Stimulated activated CD4-positive, alpha-beta T cell treated with anti-CD3 and anti-CD28 coated beads, Interleukin-4, amount 100 ng/mL, for 4 hours (primary cell): ENCODE measurements around the gene TAOK1.

ENCODE experiments used
- DNase-seq, 2 experiments: peaks; one replicate each; pipeline ENCODE4 v3.0.0-alpha.2; 2020

Gene TAOK1

DNA sequence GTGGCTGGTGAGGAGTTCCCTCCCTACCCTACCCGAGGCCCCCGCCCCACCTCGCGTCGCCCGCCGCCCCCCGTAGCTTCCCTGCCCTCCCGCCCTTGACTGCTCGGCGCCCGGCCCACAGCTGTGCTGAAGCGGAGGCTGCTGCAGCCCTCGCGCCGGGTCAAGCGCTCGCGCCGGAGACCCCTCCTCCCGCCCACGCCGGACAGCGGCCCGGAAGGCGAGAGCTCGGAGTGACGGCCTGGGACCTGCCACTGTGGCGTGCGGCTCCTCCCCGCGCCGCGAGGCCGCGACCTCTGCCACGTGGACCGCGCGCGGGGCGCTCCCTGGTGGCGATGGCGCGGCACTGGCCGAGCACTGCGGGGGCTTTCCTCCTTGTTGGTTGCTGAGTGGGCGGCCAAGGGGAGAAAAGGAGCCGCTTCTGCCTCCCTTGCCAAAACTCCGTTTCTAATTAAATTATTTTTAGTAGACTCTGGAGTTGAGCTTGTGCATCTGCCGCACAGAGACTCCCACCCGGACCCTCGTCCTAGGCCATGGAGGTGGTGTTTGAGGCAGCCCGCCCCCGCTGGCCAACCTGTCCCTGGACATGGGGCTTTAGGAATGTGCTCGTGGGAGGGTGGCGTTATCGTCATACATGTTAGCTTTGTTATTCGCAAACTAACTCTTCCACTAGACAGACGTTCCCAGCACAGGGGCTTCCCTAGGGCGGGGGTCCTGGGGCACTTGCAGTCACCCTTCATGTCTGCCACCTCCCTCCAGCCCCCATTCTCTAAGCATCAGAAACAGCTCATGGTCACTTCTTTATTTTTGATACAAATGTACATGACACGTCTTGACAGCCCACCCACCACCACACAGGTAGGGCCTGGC is 182.8 kb downstream of the TAOK1 start:
- peak; percentile 67 for DNase-seq

DNA sequence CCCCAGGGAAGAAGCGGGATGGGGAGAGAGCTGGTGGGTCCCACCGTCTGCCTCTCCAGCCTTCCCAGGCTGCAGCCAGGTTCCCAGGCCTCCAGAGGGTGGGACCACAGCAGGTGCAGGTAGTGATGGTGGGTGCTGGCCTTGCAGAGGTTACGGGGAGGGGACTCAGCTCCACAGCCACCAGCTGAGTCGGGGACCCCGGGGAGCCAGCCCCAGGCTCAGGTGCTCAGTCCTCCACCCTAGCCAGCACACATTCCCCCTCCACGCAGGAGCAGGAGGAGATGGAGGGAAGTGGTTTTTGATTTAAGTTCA is 183.4 kb downstream of the TAOK1 start:
- DNase-seq, result no peak

DNA sequence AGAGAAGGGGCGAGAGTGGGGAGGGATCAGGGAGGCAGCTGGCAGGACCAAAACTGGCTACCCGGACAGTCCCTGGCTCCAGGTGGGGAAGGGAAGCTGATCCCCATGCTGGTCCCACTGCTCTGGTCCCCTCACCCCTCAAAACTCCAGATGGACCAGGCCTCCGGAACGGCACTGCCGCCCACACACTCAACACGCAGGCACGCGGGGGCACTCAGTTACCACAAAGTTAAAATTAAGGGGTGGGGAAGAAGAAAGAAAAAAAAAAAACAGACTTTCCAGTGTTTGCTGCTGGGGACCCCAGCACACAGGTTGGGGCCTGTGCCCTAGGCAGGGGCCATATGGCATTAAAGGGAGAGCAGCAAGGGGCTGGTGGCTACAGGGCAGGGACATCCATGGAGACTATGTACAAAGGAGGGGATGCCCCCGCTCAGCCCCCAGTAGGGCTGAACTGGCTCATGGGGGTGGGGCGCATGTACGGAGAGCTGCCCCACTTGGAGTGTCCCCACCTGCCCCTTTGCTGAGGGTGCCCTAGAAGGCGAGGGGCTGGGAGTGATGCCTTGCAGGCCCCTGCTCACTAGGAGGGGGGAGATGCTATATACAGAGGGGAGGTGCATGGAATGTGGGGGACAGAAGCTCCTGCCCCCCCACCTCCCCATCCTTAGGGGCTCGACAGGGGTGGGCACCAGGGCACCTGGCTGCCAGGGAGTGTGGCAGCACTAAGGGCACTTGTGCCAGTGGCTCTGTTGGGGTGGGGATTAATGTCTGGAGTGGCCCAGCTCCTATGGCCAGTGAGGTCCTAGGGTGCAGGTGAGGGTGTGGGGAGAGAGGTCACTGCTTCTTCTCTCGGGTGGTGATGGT is 183.9 kb downstream of the TAOK1 start:
- DNase-seq, result no peak

DNA sequence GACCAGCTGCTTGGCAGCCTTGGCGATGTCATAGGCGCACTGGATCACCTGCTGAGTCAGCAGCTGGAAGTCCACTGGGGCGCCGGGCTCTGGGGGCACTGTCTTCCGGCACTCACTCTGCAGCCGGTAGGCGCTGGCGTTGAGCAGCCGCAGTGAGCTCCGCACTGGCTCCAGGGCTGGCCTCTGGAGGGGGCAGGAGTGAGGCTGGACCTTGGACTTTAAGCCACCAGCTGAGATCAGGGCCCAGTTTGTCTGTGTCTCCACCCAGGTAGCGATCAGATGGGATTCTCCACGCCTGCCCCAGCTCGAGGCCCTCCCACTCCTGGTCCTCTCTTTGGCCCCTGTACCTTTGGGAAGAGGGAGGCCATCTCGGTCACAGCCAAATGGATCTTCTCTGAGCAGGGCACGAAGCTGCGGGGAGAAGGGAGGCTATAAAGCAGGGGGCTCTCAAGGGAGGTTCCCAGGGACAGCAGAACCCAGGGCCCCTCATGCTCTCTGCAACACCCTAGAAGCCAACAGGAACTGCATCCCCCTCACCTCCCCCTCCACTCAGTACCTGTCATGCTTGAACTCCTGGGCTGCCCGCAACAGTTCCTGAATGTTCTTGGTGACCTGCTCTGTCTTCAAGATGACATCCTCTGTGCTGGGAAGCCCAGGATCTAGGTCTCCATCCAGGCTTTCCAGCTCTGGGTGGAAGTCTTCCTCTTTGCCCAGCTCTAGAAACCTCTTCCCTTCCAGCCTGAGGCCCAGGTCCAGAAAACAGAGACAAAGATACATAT is 184.8 kb downstream of the TAOK1 start:
- no peak for DNase-seq

DNA sequence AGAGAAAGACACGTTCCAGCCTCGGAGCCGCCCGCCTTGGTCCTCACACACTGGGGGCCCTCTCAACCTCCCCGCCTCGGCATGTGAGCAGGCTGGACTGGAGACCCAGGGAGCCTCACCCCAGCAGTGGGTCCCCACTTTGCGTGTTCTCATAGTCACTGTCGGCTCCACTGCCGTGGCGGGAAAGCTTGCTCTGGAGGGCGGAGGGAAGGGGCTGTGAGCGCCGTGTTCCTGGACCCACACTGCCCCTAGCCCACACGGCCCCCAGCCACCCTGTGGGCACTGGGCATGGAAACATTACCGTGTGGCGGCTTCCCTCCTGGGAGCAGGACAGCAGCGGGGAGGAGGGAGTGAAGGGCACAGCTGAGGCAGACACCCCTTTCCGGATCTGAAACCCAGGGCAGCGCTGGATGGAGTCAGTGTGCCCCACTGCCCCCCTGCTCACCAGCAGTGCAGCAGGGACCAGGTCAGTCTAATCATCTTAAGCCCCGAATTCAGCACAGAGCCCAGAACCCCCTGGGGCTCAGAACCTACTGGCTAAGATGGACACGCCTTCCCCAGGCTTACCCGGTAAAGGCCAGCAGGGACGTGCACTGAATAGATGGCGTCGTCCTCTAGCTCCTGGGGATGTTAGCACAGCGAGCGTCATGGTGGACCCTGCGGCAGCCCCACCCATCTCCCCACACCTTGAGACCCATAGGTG is 185.5 kb downstream of the TAOK1 start:
- no peak for DNase-seq

DNA sequence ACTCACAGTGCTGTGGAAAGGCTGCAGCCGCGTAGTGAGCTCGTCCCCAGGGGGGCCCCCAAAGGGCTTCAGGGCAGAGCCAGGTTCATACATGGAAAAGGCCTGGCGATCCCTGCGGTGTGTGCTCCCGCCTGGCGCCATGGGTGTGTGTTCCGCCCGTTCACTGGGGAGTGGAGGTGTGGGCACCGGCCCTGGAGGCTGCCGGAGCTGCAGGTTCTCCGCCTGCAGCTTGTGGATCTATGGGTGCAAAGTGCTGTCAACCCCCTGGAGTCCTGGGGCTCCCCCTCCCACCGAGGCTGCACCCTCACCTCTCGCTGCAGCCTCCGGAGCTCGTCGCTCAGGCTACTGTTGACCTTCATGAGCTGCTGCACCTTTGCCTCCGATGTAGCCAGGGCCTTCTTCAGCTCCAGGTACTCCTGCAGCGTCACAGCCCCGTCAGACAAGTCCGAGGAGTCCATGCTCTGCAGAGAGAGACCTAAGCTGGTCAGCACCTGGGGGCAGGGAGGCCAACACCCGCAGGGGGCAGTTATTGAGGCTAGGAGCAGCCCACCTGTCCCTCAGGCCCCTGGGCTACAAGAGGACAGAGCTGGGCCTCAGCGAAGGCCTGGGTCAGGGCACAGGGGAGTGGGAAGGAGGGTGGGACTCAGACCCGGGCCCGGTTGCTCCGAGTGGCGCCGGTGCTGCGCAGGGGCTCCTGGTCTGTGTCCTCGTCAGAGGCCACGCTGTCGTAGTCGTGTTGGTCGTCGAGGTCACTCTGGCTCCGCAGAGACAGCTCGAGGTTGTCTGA is 186.2 kb downstream of the TAOK1 start:
- no peak for DNase-seq

DNA sequence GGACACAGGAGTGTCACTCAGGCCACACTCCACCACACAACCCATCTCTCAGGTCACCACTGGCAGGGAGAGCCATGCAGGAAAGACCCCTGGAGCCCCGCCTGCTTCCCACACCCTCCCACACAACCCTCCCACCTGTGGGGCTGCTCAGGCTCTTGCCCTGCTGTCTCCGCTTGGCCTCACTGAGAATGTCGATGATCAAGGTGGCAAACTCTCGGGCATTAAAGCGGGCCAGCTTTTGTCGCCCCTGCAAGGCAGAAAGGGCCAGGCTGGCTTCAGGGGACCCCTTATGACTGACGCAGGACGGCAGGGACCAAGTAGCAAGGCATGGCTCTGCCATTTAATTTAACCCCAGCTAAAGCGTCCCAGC is 186.8 kb downstream of the TAOK1 start:
- DNase-seq, result no peak

DNA sequence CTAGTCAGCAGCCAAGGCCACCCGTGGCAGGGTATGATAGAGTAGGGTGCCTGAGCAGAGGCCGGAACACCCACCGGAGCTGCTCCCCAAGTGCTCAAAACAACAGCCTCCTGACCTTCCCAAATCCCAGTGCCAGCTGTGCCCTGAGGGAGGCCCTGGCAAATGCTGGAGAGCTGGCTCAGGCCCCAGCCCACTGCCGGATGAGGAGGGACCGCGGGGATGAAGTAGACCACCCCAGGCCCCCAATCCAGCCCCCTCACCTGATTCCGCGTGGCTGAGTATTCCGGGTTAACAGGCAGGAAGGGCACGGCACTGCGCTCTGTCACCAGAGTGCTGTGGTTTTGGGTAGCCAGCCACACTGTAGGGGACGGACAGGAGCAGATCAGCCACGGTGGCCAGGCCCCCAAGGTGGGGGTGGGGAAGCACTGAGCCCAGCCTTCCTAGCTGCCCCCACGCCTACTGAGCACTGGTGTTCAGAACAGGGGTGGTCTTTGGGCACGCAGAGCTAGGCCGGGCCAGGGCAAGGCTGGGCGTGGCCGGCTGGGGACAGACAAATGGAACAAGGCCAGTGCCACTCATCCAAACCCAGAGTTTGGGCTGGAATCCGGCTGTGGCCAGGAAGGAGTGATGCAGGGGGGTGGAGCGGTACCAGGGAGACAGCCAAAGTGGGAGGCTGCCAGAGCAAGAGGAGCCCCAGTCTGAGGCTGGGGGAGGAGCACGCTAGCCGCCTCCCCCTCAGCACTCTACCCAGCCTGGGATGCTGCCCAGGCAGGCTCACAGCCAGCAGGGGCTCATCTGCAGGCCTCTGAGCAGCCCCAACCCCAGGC is 187.4 kb downstream of the TAOK1 start:
- no peak for DNase-seq

DNA sequence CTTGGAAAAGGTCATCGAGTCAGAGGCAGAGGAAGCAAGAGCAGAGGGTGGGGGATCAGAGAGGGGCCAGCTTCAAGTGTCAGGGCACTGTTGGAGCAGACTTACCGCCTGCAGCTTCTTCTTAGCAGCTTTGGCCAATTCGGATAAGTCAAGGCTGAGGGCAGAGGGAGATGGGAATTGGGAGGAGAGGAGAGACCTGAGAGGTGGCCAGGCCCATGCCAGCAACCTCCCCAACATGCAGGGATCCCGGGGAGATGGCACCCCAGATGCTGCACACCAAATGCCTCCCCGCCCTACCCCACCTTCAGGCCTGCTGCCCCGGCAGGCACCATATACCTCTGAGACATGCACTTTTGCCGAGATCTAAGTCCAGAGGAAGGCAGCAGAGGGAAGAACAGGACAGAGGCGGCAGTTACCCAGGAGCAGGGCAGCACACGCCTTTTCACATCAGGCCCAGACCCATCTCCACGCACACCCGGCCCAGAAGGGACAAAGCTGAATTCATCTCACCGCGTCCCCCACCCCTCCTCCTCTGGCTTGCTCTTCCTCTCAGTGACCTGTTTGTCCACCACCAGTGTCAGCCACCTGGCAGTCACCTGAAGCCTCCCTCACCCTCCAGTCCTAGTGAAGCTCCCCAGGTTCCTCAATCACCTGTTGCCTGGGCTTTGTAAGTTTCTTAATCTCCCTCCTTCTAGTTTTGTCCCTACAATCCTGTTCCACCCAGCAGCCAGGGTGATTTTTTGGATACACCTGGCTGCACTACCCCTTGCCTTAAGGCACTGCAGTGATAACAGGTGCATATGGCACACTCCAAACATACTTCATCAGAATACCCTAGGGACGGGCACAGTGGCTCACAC is 188.7 kb downstream of the TAOK1 start:
- DNase-seq, result no peak

DNA sequence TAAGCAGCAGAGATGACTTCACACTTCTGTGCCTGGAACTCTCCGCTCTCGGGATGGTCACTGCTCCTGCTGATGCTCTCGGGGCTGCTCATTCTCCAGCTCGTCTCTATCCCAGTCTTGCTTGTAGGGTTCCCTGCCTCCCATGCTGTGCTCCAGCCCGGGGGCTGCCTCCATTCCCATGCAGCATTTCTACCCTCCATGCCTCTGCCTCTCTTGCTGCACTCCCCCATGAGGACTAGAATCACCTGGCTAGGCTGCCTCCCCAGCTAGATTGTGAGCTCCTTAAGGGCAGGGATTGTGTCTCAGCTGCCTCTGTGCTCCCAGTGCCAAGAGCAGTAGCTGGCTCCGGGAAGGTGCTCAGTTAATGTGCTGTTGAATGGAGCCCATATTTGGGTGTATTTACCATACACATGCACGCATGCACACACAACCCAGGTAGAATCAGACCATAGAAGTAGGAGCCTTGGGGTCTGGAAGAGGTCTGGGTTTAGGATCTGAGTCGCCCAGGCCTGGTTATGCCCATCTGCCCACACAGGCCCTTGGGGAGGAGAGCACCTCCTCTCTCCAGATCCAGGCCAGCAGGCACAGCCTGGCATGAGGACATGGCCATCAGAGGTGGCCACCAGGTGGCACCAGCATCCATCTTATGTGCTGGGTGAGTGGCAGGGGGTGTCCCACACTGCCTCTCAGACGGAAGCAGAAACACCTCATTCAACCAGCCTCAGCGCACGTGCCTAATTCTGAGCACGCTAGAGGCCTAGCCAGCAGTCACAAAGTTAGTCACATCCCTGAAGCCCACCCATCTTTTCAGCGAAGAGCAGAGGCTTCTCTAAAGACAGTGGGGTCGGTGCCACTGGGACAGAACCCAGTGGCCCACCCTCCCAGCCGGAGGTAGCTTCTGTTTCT is 190.0 kb downstream of the TAOK1 start:
- DNase-seq, result peak; percentile 88 to 89

DNA sequence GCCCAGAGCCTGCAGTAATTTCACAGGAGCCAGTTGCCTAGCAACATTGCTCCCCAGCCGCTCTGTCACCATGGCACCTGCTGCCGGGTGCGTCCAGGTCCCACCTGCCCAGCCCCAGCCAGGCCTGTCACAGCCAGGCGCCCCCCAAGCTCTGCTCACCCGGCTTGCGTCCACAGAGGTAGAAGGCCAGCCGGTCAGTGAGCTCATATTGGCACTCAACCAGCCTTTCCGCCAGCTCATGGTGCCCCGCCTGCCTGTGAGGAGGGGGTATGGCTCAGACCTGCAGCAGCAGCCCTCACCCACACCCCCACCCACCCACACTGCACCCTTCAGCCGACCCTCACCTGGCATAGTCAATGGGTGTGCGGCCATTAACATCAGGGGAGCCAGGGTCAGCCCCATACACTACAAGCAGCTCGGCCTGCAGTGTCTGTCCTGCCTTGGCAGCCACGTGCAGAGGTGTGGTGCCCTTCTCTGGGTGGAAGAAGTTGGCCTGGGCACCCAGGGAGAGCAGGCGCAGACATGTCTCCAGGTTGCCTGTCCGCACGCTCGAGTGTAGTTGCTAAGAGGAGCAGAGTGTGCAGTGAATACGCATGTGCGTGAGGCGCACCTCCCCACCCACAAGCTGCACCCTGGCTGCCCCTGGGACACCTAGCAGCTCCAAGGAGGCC is 191.6 kb downstream of the TAOK1 start:
- no peak for DNase-seq

DNA sequence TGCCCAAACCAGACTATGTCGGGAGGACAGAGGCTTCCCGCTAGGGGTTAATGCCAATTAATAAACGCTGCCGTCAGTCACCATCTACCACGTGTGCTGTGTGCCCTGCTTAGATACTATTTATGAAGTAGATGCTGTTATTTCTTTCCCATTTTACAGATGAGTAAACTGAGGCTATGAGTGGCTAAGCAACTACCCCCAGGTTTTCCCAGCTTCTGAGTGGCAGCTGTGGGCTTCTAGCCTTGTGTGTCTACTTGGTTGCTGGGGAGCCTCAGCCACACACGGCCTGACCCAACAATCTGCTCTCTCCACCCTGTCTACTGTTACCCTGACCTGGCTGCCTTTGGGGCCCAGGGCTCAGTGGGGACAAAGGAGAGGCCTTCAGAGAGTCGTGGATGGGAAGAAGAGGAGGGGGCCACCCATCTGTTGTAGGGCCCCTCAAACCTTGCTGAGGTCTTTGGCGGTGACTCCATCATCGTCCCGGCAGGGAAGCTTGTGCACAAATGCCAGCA is 192.1 kb downstream of the TAOK1 start:
- DNase-seq, result no peak

DNA sequence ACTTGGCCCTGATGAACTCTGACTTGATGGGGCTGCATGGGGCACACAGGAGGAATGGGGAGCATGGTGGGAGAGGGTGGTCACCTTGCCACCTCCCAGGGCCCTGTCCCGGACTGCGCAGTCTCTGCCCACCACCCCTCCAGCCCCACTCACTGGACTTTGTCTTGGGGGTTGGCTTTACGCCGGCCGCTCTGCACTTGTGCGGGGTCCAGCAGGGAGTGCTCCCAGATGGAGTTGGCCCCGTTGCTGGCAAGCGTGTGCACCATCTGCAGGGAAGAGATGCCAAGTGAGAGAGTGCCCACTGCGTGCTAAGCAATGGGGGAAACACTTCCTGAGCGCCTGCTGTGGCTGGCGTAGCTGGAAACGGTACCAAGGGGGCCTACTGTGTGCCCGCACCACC is 192.6 kb downstream of the TAOK1 start:
- no peak for DNase-seq

DNA sequence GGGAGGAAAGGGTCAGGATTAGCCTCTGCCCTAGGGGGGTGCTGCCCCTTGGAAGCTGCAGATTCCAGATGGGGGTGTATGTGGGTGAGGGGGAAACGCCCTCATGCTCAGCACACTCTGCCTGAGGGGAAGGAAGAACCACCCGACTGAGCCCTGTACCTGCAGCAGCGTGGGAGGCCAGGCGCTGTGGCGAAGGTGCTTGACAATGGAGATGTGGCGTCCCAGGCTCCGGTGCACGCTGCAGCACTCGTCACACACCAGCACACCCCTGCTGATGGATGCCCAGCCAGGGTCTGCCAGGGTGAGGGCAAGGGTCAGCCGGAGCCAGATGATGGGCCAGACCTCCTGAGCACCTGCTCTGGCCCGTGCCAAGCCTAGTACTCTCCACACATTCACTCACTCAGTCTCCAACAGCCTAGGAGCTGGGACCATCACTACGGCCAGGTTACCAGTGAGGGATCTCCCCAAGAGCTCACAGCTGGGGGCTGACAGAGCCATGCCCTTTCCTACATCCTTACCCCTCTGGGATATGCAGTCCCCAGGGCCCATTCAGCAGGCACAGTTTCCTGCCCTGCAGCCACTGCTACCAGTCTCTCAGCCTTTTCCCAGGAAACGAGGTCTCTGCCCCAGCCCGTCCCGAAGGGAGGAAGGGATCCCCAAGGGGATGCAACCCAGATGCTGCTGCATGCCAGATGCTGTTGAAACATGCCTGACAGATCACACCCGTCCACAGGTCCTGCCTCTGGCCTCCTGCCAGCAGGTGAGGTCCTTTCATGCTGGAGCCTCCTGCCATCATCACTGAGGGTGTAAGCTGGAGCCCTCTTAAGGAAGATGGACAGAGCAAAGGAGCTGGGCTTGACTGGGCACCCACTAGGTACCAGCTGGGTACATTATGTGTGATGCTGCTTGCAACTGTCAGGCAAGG is 193.4 kb downstream of the TAOK1 start:
- DNase-seq, result no peak

DNA sequence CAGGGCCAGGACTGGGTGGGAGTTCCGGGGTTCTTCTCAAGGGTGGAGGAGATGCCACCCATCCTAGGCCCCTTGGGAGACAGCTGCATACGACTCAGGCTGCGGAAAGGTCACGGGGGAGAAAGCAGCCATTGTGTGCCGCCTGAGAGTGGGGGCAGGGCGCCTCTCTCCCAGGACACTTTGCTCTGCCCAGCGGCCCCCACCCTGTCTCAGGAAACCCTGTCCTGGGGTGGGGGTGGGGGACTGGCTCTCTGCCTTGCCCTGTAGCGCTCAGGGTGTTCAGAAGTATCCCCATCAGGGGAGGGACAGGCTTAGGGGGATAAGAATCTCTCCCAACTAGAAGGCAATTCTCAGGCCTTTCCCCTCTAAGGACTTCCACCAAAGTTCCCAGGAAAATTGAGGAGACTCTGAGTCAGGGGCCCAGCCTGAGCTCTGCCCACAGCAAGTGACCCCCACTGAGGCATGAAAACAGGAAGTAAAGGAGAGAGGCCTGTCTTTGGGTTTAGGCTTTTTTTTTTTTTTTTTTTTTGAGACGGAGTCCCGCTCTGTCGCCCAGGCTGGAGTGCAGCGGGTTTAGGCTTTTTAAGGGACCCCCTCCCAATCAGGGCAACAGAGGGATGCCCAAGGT is 194.4 kb downstream of the TAOK1 start:
- no peak for DNase-seq

DNA sequence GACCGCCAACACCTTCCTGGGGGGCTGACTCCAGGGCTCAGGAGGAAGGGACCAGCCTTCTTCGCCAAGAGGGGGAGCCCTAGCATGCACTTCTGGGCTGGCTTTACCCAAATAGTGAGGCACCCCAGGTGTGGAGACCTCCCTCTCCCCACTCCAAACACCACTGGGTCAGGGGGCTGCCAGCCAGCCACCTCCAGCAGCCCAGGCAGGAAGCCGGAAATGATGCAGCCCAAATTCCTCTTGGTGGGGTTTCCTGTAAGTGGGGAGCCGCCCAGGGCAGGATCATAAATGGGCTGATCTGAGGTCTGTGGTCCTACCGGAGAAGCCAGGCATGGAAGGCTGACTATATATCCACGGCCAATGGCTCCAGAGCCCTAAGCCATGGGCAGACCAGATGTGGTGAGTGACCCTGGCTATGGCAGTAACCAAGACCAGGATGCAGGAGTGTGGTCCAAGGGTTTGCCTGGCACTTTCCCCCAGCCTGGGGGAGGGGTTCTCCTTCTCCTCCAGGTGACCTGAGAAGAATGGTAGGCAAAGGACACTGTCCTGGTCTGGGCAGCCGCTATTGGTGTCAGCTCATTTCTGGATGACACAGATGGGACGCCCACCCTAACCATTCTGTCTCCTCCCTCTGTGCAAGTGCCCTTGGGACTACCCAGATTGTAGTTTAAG is 195.1 kb downstream of the TAOK1 start:
- peak in 1 of 2 experiments; percentile 36 for DNase-seq
